Skeletal muscle satellite cell (primary cell): ENCODE measurements around the gene MCC.

ENCODE experiments used
- H3K27me3 ChIP-seq: 2 replicates; pipeline ENCODE4 v1.7.0; 2013; ENCODE audit warnings: low read length; ENCODE audit not compliant: control insufficient read depth, insufficient read depth
- H3K36me3 ChIP-seq: 2 replicates; pipeline ENCODE4 v1.7.0; 2013; ENCODE audit warnings: mild to moderate bottlenecking, control low read depth, low read length; ENCODE audit not compliant: insufficient read depth
- H3K4me1 ChIP-seq: 2 replicates; pipeline ENCODE4 v1.7.0; 2013; ENCODE audit warnings: low read length; ENCODE audit not compliant: control insufficient read depth, insufficient read depth
- H3K4me2 ChIP-seq: 2 replicates; pipeline ENCODE4 v1.7.0; 2013; ENCODE audit warnings: mild to moderate bottlenecking, low read length
- H3K4me3 ChIP-seq: 2 replicates; pipeline ENCODE4 v1.7.0; 2013; ENCODE audit warnings: low read length
- H3K9ac ChIP-seq: 2 replicates; pipeline ENCODE4 v1.7.0; 2013; ENCODE audit warnings: mild to moderate bottlenecking, low read depth, low read length, moderate library complexity
- H3K9me3 ChIP-seq: replicated peaks from 2 replicates; pipeline ENCODE4 v1.7.0; 2013; ENCODE audit warnings: mild to moderate bottlenecking, control low read depth, low read length

The MCC gene

DNA sequence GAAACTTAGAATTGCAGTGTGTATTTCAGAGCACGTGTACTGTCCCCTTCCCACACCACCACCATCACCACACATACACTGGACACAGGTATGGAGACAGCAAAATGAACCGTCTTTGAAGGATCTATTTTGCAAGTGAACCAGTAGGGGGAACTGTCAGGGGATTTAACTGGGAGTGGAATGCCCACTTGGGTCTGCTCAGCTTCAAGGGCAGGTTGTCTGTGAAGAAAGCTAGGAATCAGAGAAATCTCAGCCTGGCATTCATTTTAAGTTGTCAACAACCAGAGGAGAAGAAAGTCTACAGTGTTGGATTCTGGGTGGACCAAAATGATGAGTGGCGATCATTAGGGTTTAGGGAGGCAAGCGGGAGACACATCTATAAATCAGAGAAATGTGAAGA, 364.6 kb downstream of the MCC start:
- Histone ChIP-seq H3K9me3 (no peaks in the 10 kb centered on the region), H3K27me3 (no peaks in the 10 kb centered on the region), H3K9ac (no peak overlapping the region), H3K4me2 (no peak overlapping the region), H3K4me3 (no peak overlapping the region), H3K4me1 (peaks cover 19% of the 10 kb centered on the region), H3K36me3 (no peaks in the 10 kb centered on the region)

DNA sequence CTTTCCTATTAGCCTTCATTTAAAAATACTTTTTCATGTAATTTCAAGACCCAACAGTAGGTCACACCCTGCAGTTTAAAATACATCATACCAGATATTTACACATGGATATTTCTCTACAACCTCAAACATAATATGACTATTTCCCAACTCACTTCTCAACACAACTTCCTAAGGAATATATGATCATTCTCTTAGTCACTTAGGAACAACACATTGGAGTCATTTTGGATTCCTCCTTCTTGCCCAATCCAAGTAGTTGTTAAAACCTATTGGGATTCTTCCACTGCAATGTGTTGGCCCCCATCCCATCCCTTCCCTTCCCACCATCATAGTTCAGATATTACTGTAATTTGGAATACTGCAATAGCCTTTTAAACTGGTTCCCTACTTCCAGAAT, 366.2 kb downstream of the MCC start:
- Histone ChIP-seq H3K4me2 (no peak overlapping the region), H3K9me3 (no peaks in the 10 kb centered on the region), H3K4me1 (peaks cover 19% of the 10 kb centered on the region), H3K9ac (no peak overlapping the region), H3K27me3 (no peaks in the 10 kb centered on the region), H3K36me3 (no peaks in the 10 kb centered on the region), H3K4me3 (no peak overlapping the region)

DNA sequence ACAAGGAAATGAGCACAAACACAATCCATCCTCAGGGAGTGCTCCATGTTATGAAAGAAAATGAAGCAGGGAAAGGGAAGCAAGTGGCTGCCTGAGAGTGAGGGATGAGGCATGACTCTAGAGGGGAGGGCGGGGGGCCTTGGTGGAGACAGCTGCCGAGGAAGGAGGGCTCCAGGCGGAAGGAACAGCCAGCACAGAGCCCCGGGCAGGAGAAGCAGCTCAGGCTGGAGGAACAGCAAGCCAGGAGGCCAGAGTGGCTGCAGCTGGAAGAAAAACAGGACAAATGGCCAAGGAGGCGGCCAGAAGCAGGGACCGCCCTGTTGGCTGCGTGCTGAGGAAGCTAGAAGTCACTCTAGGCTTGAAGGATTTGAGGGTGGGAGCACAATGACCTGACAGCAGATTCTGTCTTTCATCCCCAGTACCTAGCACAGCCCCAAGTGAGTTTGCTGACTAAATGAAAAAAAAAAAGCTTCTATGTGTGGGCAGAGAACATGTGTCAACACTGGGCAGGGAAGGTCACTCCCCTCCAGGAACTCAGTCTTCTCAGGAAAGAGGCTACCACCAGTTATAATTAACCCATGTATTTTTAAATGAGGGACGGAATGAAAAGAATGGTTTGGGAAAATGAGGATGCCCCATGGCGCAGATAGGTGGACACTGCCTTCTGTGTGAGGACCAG, 368.9 kb downstream of the MCC start:
- Histone ChIP-seq H3K4me2 (peak overlapping the region; percentile 23), H3K9ac (no peak overlapping the region), H3K36me3 (no peaks in the 10 kb centered on the region), H3K4me3 (no peak overlapping the region), H3K27me3 (no peaks in the 10 kb centered on the region), H3K4me1 (peaks cover 19% of the 10 kb centered on the region), H3K9me3 (no peaks in the 10 kb centered on the region)

DNA sequence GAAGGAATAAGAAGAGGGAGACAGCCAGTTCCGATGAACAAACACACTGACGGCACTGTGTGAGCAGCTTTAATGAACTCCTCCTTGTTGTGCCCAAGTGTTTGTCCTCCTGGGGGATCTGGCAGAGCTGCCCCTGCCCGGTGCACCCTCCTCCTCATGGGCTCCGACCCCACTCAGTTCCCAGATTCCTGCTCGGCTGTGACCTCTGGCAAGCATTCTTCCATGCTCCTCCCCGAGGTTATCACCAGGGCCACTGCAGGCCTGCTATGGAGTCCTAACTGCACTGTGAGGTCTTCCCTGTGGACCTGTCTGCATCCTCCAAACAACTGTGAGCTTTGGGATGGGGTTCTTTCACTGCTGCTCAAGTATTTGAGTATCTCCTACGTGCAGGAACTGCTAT, 369.5 kb downstream of the MCC start:
- no peak overlapping the region for H3K9ac ChIP-seq
- no peaks in the 10 kb centered on the region for H3K27me3 ChIP-seq
- H3K4me3 ChIP-seq = no peak overlapping the region

DNA sequence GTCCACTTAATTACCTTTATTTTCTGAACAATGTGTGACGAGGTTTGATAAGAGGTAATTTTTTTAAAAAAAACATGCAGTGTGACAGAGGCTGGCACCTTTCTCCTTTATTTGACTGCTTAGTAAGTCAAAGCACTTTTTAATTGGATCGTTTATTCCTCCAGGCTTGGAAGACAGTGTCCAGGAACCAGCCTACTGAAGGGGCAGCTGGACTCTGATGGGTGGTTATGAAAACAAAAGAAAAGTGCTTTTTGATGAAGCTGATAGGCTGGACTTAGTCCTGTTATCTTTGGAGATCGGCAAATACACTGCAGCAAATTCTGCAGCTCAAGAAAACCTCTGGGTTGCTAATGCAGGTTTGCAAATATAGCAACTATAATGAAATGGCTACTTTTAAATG, 370.0 kb downstream of the MCC start:
- H3K9me3 ChIP-seq = no peaks in the 10 kb centered on the region
- no peak overlapping the region for H3K4me3 ChIP-seq
- no peaks in the 10 kb centered on the region for H3K36me3 ChIP-seq
- peaks cover 19% of the 10 kb centered on the region for H3K4me1 ChIP-seq
- no peak overlapping the region for H3K9ac ChIP-seq
- H3K27me3 ChIP-seq = no peaks in the 10 kb centered on the region
- H3K4me2 ChIP-seq = no peak overlapping the region

More for the DNA sequence above, 369.5 kb downstream of the MCC start:
- H3K4me1 ChIP-seq = peaks cover 19% of the 10 kb centered on the region
- no peaks in the 10 kb centered on the region for H3K9me3 ChIP-seq
- H3K4me2 ChIP-seq = no peak overlapping the region
- H3K36me3 ChIP-seq = no peaks in the 10 kb centered on the region

DNA sequence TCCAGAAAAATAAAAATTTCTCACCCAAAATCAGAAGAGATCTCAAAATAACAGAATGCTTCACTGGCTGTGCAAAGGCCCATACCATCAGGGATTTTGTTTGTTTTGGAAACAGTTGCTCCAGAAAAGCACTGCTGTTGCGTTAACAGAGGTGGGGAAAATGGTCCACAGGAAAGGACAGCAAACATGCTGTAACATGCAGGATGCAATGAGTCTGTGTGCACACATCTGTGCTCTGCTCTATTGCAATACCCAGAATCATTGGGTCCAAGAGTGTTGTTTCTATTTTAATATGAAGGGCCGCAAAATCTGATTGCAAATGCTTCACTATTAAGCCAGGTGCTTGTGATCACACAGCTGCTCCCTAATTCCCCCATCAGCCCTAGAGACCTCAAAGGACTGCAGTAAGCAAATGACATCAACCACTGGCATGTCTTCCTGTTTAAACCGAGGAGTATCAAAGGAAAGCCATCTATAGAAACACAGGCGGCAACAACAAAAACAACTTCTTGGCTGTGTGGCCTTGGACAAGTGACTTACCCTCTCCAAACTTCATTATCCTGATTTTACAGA, 370.6 kb downstream of the MCC start:
- no peaks in the 10 kb centered on the region for H3K27me3 ChIP-seq
- H3K9ac ChIP-seq = no peak overlapping the region
- H3K4me1 ChIP-seq = peaks cover 18% of the 10 kb centered on the region
- no peaks in the 10 kb centered on the region for H3K36me3 ChIP-seq
- H3K4me3 ChIP-seq = no peak overlapping the region
- no peak overlapping the region for H3K4me2 ChIP-seq
- no peaks in the 10 kb centered on the region for H3K9me3 ChIP-seq

DNA sequence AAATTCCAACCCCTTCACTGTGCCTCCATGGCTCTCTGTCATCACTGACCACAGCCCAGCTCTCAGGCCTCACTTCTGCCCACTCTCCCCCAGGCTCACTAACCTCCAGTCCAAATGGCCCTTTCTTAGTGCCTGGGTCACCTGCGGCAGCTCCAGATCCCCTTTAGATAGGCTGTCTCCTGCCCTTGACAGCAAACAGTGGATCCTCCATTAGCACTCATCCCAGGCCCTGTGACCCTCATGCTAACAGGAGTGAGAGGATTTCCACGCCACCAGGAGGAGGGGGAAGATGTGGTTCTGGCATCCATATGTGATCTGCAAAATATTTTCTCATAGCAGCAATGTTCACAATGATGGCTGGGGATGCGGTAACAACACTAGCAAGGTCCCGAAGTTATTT, 372.3 kb downstream of the MCC start:
- no peaks in the 10 kb centered on the region for H3K36me3 ChIP-seq
- H3K4me2 ChIP-seq = no peak overlapping the region
- no peak overlapping the region for H3K9ac ChIP-seq
- no peaks in the 10 kb centered on the region for H3K9me3 ChIP-seq
- no peaks in the 10 kb centered on the region for H3K27me3 ChIP-seq
- H3K4me1 ChIP-seq = peaks cover 11% of the 10 kb centered on the region
- no peak overlapping the region for H3K4me3 ChIP-seq

DNA sequence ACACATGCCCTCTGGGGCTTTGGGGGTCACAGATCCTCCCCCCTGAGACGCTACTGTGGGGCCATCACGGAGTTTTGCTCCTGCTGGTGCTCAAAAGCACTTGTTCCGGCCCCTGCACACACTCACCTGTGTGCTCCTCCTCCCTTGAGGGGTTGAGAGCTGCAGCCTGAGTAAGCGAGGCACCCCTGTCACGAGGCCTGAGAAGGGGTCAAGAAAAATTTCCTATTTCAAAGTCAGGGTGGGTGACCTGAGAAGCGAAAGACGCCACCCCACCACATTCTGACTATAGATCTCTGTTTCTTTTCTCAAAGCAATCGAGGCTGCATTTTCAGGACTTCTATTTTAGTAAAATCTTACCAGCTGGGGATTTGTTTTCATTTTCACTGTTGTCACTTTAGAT, 373.2 kb downstream of the MCC start:
- Histone ChIP-seq H3K36me3 (no peaks in the 10 kb centered on the region), H3K4me3 (no peak overlapping the region), H3K4me2 (no peak overlapping the region), H3K9me3 (no peaks in the 10 kb centered on the region), H3K27me3 (no peaks in the 10 kb centered on the region), H3K9ac (no peak overlapping the region), H3K4me1 (peaks cover 11% of the 10 kb centered on the region)

DNA sequence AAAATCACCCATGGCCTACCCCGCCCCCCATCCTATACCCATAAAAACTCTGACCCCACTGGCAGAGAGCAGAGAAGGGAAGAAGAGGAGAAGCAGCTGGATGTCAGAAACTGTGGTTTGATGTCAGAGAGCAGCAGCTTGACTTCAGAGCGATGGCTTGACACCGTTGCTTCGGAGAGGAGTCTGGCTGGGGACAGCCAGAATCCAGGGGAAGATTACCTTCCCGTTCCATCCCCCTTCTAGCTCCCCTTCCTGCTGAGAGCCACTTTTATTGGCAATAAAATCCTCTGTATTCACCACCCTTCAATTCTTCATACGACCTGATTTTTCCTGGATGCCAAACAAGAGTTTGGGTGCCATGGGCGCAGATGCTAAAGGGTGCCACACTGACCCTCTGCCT, 373.7 kb downstream of the MCC start:
- Histone ChIP-seq H3K36me3 (no peaks in the 10 kb centered on the region), H3K27me3 (no peaks in the 10 kb centered on the region), H3K4me1 (peaks cover 9% of the 10 kb centered on the region), H3K4me2 (no peak overlapping the region), H3K9me3 (no peaks in the 10 kb centered on the region), H3K4me3 (no peak overlapping the region), H3K9ac (no peak overlapping the region)

DNA sequence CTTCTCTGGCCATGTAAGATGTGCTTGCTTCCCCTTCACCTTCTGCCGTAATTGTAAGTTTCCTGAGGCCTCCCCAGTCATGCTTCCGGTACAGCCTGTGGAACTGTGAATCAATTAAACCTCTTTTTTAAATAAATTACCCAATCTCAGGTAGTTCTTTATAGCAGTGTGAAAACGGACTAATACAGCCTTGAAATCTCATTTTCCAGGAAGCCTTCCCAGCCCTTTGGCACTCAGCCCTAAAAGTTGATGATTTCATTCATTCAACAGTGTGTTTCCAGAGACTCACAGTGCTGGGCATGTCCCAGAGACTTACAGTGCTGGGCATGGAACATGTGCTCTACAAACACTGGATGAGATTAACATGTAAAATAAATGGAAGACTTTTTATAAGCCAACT, 375.8 kb downstream of the MCC start:
- H3K4me2 ChIP-seq = no peak overlapping the region
- no peak overlapping the region for H3K4me3 ChIP-seq
- H3K36me3 ChIP-seq = no peaks in the 10 kb centered on the region
- no peak overlapping the region for H3K9ac ChIP-seq
- no peaks in the 10 kb centered on the region for H3K4me1 ChIP-seq
- no peaks in the 10 kb centered on the region for H3K27me3 ChIP-seq
- no peaks in the 10 kb centered on the region for H3K9me3 ChIP-seq

DNA sequence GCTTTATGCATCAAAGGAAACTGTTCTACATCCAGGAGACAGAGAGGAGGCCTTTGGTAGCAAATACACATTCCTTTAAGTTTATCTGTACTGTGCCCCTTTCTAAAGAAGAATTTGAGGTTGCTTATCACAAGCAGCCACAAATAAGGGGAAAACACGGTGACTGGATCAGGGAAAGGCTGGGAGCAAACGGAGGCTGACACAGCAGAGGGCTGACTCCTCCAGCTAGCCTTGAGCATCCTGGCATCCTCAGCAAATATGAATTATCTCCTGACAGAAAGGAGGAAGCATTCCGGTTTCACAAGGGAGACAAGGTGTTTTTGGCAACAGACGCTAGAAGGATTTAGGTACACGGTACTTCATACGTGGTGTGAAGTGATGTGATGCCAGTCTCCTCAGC, 378.1 kb downstream of the MCC start:
- H3K9ac ChIP-seq = no peak overlapping the region
- no peaks in the 10 kb centered on the region for H3K4me1 ChIP-seq
- H3K27me3 ChIP-seq = no peaks in the 10 kb centered on the region
- no peak overlapping the region for H3K4me3 ChIP-seq
- no peaks in the 10 kb centered on the region for H3K9me3 ChIP-seq
- no peak overlapping the region for H3K4me2 ChIP-seq
- H3K36me3 ChIP-seq = no peaks in the 10 kb centered on the region

DNA sequence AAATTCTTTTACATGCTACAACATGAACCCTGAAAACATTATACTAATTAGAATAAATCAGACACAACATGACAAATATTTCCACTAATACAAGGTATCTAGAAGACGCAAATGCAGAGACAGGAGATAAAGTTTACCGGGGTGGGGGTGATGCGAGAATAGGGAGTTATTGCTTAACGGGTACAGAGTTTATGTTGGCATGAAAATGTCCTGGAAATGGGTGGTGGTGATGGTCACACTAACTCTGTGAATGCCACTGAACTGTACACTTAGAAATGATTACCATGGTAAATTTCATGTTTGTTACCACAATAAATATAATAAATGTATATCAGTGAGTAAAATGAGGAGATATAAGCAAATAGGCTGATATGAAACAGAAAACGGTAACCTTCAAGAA, 378.9 kb downstream of the MCC start:
- Histone ChIP-seq H3K4me3 (no peak overlapping the region), H3K27me3 (no peaks in the 10 kb centered on the region), H3K9me3 (no peaks in the 10 kb centered on the region), H3K36me3 (no peaks in the 10 kb centered on the region), H3K4me1 (no peaks in the 10 kb centered on the region), H3K9ac (no peak overlapping the region), H3K4me2 (no peak overlapping the region)
